LoVo (cell line): Measurements from ENCODE around the gene TFEB.

Experiments used
- DNase-seq: peaks from one replicate; pipeline ENCODE4 v3.0.0-alpha.2; 2016; ENCODE audit warnings: low spot score

TFEB gene

DNA sequence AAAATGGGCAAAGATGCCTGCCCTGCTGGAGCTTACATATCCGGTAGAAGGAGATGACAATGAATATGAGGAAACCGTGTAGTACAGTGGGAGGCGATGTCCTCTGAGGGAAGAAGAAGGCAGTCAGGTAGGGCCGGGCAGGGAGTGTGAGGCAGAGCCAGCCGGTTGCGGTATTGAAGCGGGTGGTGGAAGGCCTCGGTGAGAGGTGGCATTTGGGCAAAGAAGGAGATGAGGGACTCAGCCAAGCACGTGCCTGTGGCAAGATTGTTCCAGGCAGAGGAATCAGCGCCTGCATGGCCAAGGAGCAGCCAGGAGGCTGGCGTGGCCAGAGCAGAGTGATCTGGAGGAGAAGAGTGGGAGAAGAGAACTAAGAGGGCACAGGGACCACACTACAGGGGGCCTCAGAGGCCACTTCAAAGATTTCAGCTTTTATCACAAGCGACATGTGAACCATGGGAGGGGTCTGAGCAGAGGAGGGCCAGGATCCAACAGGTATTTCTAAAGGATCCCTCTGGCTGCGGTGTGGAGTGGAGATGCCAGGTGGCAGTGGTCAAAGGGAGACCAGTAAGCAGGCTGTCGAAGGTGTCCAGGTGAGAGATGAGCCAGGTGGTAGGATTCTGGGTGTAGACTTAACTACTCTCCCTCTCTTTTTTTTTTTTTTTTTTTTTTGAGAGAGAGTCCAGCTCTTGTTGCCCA is 83.3 kb downstream of the TFEB start:
- no peak for DNase-seq

- no peak for DNase-seq
These were observed 84.0 kb downstream of the TFEB start for GRCh38 chr6:41651246-41651961.

DNA sequence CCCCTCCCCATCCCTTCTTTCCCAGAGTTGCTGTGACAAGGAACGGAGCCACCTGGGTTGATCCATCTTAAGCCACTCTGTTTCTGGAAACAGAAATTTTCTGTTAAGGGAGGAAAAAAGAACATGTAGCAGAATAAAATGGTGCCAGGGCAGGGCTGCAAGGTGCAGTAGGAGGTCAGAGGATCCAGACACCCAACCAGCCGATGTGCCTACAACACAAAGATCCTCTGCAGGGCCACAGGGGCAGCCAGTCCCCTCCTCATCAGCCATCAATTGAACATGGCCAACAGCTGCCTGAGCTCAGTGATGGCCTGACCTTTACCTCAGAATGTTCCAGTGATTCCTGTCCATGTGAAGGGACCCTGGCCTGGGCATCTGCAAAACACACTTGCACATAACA is 85.3 kb downstream of the TFEB start:
- DNase-seq: no peak

DNA sequence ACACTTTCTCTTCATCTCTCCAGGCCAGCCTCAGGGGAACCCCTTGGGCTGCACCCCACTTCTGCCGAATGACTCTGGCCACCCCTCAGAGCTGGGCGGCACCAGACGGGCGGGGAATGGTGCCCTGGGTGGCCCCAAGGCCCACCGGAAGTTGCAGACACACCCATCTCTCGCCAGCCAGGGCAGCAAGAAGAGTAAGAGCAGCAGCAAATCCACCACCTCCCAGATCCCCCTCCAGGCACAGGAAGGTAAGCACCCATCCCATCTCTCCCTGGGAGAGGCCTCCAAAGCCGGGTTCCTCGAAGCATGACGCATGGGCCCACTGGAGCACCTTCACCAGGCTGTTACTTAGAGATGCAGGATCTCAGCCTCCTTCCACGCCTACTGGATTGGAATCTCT is 85.8 kb downstream of the TFEB start:
- no peak for DNase-seq

DNA sequence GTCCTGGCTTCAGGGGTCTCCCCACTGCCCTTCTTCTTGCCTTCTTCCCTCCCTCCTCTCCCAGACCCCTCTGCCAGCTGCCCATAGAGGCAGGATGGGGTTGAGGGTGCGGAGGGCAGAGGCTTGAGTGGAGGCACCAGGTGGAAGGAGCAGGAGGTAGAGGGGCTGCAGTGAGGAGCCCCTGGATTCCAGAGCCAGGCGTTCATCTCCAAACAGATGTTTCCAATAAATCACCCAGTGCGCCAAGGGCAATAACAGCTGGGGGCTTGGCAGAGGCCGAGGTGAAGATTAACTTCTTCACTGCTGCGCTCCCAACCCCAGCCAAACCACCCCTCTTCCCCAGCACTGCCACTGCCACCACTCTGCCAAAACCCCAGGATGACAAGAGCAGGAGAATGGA is 86.5 kb downstream of the TFEB start:
- DNase-seq: no peak

DNA sequence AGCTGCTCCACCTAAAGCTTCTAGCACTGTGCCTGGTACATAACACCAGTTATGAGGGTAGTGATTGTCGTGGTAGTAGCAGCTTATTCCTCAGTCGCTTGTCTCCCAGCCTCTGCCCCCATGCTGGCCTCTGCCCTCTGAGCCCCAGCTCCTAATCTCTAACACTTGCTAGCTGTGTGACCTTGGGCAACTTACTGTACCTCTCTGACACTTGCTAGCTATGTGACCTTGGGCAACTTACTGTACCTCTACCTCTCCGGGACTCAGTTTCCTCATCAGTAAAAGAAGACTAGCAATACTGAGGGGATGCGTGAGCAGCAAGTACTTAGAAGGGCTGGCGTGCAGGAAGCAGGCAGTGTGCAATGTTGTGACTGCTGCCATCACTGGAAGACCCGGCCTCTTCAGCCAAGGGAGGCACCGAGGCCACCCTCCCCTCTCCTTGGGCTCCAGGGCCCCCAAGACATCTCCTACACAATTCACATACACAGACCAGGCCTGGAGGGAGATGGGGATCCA is 87.3 kb downstream of the TFEB start:
- no peak for DNase-seq

GRCh38 chr6:41647061-41647511 is 88.3 kb downstream of the TFEB start:
- no peak for DNase-seq

GRCh38 chr6:41646026-41646795 is 89.2 kb downstream of the TFEB start:
- no peak for DNase-seq

GRCh38 chr6:41645007-41645618 is 90.3 kb downstream of the TFEB start:
- DNase-seq: no peak

DNA sequence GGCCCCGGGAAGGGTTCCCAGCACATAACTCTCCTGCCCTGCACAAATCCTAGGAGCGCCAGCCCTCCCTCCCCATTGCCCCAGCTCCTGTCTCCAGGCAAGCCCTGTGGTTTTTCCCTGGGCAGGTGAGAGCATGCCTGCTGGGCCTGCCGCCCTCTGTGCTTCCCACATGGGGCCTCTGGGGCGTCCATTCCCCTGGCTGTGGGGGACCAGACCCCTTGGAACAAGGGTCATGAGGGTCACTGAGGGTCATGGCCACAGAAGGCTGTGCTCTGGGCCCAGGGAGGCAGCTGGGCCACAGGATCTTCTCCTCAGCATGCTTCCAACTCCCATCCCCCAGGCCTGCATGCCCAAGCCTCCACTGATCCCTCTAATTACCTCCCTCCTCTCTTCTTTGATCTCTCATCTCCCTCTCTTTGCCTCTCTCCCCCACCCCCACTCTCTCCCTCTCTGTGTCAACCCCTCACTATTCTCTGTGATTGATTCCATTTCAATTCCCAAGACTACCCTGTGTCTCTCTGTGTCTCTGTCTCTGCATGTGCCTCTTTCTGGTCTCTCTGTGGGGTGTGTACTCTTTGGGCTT is 91.0 kb downstream of the TFEB start:
- DNase-seq: no peak

GRCh38 chr6:41643899-41644269 is 91.5 kb downstream of the TFEB start:
- no peak for DNase-seq

DNA sequence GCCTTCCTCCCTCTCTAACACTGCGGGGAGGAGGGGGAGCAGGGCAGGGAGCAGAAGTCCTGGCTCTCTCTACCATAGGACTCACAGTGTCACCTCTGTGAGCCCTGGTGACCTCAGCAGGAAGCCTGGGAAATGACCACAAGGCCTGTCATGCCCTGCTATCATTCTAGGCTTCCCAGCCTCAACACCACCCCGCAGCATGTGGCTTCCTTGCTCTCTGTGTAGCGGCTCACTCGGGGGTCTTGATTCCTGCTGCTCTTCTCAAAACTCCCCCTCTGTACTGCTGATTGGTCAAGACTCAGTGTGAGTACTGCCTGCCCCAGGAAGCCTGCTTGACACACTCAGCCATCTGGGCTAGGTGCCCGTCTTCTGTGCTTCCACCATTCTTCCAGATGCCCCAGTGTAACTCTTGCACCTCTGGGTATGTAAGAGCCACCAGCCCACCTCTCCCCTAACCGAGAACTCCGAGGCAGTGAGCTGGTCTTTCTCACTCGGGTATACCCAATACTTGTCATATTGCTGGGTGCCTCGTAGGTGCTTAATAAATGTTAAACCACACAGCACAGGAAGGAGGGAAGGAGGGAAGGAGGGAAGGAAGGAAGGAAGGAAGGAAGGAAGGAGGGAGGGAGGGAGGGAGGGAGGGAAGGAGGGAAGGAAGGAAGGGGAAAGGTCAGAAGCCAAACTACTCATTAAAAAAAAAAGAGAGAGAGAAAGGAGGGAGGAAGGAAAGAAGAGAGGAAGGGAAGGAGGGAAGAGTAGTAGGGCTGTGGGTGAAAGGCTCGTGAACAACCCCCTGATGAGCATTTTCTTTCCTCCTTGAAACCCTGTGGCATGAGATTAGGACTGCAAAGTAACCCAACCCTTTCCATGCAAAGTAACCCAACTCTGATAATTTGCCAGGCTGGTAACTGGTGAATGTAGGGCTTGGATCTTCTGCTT is 92.2 kb downstream of the TFEB start:
- no peak for DNase-seq

GRCh38 chr6:41642090-41642959 is 93.1 kb downstream of the TFEB start:
- DNase-seq: no peak

DNA sequence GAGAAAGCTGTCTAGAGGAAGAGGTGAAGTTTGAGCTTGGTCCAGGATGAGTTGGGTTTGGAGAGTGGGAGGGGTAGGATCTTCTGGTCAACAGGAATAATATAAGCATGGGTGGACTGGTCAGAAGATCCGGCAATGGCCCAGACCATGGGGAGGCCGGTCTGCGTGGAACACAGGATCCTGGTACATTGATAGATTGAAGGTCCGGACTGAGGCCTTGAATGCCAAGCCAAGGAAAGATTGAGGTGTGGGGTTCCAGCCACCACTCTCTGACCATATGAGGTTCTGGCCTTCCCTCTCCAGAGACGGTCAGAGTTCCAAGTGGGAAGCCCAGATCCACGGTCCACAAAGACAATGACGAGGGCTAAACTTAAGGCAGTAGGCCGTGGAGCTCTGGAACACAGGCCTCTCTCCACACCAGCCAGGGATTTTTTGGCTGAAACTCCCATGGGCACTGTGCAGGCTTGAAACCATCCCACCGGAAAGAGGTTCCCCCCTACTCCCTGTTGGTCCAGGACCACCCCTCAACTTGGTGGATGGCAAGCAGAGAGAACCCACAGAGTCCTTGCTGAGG is 94.0 kb downstream of the TFEB start:
- no peak for DNase-seq

DNA sequence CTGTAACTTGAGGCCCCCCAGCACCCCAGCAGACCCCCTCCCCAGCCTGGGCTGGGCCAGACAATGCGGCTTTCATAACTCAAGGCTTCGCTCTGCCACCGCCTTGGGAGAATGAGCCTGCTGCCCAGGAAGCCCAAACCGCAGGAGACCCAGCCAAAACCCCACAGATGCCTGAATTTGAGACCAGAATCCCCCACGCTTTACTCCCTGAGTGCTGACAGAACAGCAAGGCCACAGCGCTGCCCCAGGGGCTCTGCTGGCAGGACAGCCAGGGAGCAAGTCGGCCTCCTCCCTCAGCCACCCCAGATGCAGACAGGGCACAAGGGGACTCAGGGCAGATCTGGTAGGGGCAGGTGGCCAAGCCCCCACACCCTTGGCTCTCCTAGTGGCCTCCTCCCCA is 95.0 kb downstream of the TFEB start:
- no peak for DNase-seq

DNA sequence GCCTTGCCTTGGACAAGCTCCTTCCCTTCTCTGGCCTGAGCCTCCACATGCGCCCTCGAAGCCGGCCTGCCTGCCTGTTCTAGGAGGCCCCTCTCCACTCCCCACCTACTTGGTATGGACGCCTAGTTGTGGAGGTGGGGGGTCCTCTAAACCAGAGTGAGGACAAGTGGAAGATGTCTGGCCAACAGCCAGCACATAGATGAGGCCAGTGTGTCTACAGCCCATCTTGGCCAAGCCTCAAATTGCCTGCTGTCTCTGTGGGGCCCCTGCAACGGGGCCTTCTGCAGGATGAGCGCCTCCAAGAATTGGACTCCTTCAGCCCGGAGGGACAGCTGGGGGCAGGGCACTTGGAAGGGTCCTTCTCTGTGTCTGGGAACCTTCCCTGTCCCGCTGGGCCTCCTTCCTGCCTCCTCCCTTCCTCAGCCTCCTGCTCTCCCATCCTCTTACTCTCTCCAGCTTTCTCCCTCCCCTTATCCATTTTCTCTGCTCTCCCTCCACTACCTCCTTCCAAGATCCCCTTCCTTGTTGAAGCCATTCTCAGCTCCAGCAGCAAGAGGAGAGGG is 95.5 kb downstream of the TFEB start:
- no peak for DNase-seq

- no peak for DNase-seq
These were observed 96.2 kb downstream of the TFEB start for GRCh38 chr6:41638935-41639808.
